ENCODE results near the gene PARP3. TPM values are rescaled to one million over a fixed set of nuclear protein-coding genes. Genes with fewer than 3 reads are reported as not detected.

Gene PARP3
- total RNA-seq, 1 donor from 2014 or later: 20.6 TPM

DNA sequence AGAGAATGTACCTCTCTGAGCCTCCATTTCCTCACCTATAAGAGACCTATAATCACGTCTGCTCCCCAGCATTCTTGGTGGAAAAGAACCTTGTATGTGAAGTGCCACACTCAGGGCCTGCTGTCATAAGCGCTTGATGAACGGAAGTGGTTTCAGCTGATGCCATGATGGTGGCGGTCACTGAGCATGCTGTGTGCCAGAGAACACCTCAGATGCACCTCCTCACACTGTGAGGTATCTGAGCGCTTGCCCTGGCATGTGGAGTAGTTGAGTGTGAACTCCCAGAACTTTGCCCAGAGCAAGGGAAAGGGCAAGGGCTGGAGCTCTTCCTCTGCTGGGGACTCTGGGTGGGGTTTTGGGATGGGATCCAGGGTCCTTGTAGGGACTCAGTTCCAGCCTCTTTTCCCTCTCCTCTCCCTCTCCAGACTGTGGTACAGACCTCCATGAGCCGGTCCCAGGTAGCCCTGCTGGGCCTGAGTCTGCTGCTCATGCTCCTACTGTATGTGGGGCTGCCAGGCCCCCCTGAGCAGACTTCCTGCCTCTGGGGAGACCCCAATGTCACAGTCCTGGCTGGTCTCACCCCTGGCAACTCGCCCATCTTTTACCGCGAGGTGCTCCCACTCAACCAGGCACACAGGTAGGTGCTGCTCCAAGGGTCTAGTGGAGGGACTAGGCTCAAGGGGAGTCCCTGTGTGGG, 35.4 kb downstream of the PARP3 start:
- Histone ChIP-seq H3K9me3 (no peaks in the 10 kb centered on the region), H3K36me3 (no peaks in the 10 kb centered on the region), H3K27ac (no peak overlapping the region), H3K4me3 (no peak overlapping the region), H3K4me1 (peaks cover 42% of the 10 kb centered on the region), H3K27me3 (no peaks in the 10 kb centered on the region)
- no peak for DNase-seq (ENCODE audit: extremely low spot score in 2 of 2)
- intact Hi-C loops (cut with DNase I): no loop called here
- TF ChIP-seq POLR2AphosphoS5 (IDR thresholded peaks at IDR 0.05; ENCODE audit: insufficient read depth in 1 of 2, low read depth in 1 of 2) (no peak), POLR2A (IDR thresholded peaks at IDR 0.05) (no peak)
- TF ChIP-seq, protein P1, sequence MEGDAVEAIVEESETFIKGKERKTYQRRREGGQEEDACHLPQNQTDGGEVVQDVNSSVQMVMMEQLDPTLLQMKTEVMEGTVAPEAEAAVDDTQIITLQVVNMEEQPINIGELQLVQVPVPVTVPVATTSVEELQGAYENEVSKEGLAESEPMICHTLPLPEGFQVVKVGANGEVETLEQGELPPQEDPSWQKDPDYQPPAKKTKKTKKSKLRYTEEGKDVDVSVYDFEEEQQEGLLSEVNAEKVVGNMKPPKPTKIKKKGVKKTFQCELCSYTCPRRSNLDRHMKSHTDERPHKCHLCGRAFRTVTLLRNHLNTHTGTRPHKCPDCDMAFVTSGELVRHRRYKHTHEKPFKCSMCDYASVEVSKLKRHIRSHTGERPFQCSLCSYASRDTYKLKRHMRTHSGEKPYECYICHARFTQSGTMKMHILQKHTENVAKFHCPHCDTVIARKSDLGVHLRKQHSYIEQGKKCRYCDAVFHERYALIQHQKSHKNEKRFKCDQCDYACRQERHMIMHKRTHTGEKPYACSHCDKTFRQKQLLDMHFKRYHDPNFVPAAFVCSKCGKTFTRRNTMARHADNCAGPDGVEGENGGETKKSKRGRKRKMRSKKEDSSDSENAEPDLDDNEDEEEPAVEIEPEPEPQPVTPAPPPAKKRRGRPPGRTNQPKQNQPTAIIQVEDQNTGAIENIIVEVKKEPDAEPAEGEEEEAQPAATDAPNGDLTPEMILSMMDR (IDR thresholded peaks at IDR 0.05): no peak

DNA sequence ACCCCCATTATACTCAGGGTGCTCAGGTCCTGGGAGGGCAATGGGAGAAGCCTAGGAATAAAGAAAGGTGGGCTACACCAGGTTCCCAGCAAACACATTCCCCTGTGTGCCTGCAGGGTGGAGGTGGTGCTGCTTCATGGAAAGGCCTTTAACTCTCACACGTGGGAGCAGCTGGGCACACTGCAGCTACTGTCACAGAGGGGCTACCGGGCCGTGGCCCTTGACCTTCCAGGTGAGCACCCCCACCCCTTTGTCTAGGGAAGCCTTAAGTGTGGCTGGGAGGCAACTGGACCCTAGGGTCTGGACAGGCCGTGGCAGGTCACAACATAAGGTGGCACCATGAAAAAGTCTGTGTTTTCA, 36.0 kb downstream of the PARP3 start:
- DNase-seq (ENCODE audit: extremely low spot score in 2 of 2): no peak
- Histone ChIP-seq H3K27me3 (no peaks in the 10 kb centered on the region), H3K4me1 (peaks cover 43% of the 10 kb centered on the region), H3K27ac (no peak overlapping the region), H3K36me3 (no peaks in the 10 kb centered on the region), H3K4me3 (no peak overlapping the region), H3K9me3 (no peaks in the 10 kb centered on the region)
- TF ChIP-seq, protein P1 (IDR thresholded peaks at IDR 0.05): no peak
- no peak for TF ChIP-seq POLR2A (IDR thresholded peaks at IDR 0.05)
- TF ChIP-seq POLR2AphosphoS5 (IDR thresholded peaks at IDR 0.05; ENCODE audit: insufficient read depth in 1 of 2, low read depth in 1 of 2): no peak
- intact Hi-C loops (cut with DNase I): no loop called here

DNA sequence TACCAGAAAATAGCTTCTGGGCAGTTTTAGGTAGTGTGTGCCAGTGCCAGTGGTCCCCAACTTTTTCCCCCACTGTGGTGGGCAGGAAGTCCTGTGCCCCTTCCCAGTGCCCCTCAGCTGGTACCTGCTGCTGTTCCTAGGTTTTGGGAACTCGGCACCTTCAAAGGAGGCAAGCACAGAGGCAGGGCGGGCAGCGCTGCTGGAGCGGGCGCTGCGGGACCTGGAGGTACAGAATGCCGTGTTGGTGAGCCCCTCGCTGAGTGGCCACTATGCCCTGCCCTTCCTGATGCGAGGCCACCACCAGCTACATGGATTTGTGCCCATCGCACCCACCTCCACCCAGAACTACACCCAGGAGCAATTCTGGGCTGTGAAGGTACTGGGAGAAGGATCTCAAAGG, 38.1 kb downstream of the PARP3 start:
- intact Hi-C loops (cut with DNase I): no loop called here
- peaks cover 35% of the 10 kb centered on the region for H3K4me1 ChIP-seq
- no peaks in the 10 kb centered on the region for H3K9me3 ChIP-seq
- no peaks in the 10 kb centered on the region for H3K27me3 ChIP-seq
- DNase-seq (ENCODE audit: extremely low spot score in 2 of 2): no peak
- H3K27ac ChIP-seq: no peak overlapping the region
- TF ChIP-seq, protein P1 (IDR thresholded peaks at IDR 0.05): no peak
- no peak for TF ChIP-seq POLR2AphosphoS5 (IDR thresholded peaks at IDR 0.05; ENCODE audit: insufficient read depth in 1 of 2, low read depth in 1 of 2)
- no peak for TF ChIP-seq POLR2A (IDR thresholded peaks at IDR 0.05)
- no peak overlapping the region for H3K4me3 ChIP-seq
- H3K36me3 ChIP-seq: no peaks in the 10 kb centered on the region

DNA sequence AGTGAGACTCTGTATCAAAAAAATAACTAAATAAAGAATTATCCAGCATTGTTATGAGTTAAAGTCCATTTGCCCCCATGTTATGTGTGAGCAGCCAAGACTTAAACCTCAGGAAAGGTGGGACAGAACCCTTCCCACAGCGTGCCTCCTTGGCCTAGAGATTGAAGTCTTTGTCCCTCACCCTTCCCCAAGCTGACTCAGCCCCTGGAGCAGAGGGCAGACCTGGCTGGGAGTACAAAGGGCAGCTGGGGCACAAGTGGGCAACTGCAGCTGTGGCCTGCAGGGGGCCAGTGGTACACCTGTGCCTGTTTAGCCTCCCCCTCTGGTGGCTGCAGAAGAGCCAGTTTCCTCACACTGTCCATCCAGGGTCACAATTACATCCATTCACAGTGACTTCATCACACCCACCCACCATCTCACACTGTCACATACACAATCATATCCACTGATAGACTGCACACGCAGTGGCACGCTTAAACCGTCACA, 40.2 kb downstream of the PARP3 start:
- no peaks in the 10 kb centered on the region for H3K9me3 ChIP-seq
- DNase-seq (ENCODE audit: extremely low spot score in 2 of 2): no peak
- no peaks in the 10 kb centered on the region for H3K36me3 ChIP-seq
- peaks cover 28% of the 10 kb centered on the region for H3K4me1 ChIP-seq
- no peak for TF ChIP-seq POLR2A (IDR thresholded peaks at IDR 0.05)
- TF ChIP-seq, protein P1 (IDR thresholded peaks at IDR 0.05): peak in 1 of 3 experiments; percentile 21
- peak overlapping the region; percentile 53 to 60 for H3K4me3 ChIP-seq
- H3K27ac ChIP-seq: peak overlapping the region; percentile 91
- intact Hi-C loops (cut with DNase I): no loop called here
- no peaks in the 10 kb centered on the region for H3K27me3 ChIP-seq

DNA sequence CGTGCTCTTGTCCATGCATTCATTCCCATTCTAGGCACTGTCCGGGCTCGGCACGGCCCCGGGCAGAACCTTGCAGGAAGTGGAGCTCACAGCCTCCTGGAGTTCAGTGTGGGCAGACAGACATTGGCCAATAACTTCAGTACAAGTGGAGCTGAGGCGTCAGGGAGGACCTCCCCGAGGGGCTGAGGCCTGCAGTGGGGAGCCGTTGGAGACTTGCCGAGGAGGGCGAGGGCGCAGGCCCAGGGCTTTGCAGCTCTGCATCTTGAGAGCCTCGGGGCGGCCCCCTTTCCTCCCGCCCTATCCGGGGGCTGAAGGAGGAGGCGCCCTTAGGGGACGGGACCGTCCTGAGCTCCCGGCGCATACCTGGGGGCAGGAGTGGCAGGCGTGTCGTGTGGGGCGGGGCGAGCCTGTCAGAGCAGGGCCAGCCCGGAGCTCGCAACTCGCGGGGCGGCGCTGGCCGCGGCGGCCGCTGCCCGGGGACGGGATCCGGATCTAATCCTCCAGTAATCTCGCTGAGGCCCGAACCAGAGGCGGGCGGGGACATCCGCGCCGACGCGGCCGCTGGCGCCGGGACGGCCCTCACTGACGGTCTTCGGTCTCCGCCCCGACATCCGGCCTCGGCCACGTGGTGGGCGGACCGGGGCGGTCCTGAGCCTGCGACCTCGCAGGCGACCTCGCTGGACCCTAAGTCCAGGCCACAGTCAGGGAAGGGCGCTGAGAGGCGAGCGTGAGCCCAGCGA, 40.8 kb downstream of the PARP3 start, which contains the start of gene ACY1:
ACY1 (plus strand) TSS at position 698 of the 740 bp plus-strand sequence. CDS start 530 bp downstream, outside the sequence.
- no peak for DNase-seq (ENCODE audit: extremely low spot score in 2 of 2)
- no peaks in the 10 kb centered on the region for H3K27me3 ChIP-seq
- H3K4me3 ChIP-seq: peak within 1 kb of the TSS; percentile 53 to 60
- intact Hi-C loops (cut with DNase I): no loop called here
- TF ChIP-seq, protein P1 (IDR thresholded peaks at IDR 0.05): no peak
- TF ChIP-seq POLR2A (IDR thresholded peaks at IDR 0.05) (peak in 1 of 2 donors; percentile 38), POLR2AphosphoS5 (IDR thresholded peaks at IDR 0.05; ENCODE audit: insufficient read depth in 1 of 2, low read depth in 1 of 2) (peak in 1 of 2 donors; percentile 79)
- peak within 1 kb of the TSS; percentile 91 for H3K27ac ChIP-seq
- H3K4me1 ChIP-seq: peaks cover 28% of the 10 kb centered on the region
- H3K9me3 ChIP-seq: no peaks in the 10 kb centered on the region
- H3K36me3 ChIP-seq: no peaks in the 10 kb centered on the region

All from vagina (tissue), 2 donors.